VCaP (cell line): ENCODE data around the gene MRAS.
"Not testable (repeated sequence)": the region's sequence is repeated elsewhere in the genome, so short reads cannot be mapped to it uniquely, and the experiment has no call there.

Experiments used
- H3K27ac ChIP-seq: fragments of 450-650 bp; 2 replicates; pipeline ENCODE4 v1.5.1; 2017
- TF ChIP-seq, protein P1 (sequence below): fragments of 450-650 bp; conservative IDR thresholded peaks from 2 replicates; pipeline ENCODE4 v1.5.1; 2017; ENCODE audit warnings: mild to moderate bottlenecking, moderate library complexity

Gene MRAS

GRCh38 chr3:138404121-138404520 lies 55.7 kb downstream of the MRAS start:
- TF ChIP-seq, protein P1, sequence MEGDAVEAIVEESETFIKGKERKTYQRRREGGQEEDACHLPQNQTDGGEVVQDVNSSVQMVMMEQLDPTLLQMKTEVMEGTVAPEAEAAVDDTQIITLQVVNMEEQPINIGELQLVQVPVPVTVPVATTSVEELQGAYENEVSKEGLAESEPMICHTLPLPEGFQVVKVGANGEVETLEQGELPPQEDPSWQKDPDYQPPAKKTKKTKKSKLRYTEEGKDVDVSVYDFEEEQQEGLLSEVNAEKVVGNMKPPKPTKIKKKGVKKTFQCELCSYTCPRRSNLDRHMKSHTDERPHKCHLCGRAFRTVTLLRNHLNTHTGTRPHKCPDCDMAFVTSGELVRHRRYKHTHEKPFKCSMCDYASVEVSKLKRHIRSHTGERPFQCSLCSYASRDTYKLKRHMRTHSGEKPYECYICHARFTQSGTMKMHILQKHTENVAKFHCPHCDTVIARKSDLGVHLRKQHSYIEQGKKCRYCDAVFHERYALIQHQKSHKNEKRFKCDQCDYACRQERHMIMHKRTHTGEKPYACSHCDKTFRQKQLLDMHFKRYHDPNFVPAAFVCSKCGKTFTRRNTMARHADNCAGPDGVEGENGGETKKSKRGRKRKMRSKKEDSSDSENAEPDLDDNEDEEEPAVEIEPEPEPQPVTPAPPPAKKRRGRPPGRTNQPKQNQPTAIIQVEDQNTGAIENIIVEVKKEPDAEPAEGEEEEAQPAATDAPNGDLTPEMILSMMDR, result no peak
- no peak overlapping the region for H3K27ac ChIP-seq

GRCh38 chr3:138405001-138405400 lies 56.6 kb downstream of the MRAS start:
- TF ChIP-seq, protein P1, result no peak
- no peak overlapping the region for H3K27ac ChIP-seq

DNA sequence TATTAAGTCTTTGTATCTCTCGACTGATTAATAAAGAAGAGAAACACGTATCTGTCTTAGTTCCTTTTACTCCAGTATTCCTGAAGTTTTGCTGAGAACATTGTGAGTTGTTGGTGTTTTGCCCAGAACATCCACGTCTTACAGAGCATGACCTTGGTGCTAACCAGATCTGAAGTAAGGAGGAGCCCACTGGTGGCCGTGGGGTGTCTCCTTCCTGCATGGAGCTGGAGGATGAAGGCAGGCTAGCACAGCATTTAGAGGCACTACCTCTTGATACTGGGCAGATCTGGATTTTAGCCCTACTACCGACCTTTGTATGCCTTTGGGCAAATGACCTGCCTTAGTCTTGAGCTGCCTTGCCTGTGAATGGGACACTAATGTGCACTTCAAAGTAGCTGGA lies 57.1 kb downstream of the MRAS start:
- TF ChIP-seq, protein P1, result no peak
- no peak overlapping the region for H3K27ac ChIP-seq

- TF ChIP-seq, protein P1, result no peak
- H3K27ac ChIP-seq, result no peak overlapping the region
These were observed 58.2 kb downstream of the MRAS start for GRCh38 chr3:138406606-138407005.

DNA sequence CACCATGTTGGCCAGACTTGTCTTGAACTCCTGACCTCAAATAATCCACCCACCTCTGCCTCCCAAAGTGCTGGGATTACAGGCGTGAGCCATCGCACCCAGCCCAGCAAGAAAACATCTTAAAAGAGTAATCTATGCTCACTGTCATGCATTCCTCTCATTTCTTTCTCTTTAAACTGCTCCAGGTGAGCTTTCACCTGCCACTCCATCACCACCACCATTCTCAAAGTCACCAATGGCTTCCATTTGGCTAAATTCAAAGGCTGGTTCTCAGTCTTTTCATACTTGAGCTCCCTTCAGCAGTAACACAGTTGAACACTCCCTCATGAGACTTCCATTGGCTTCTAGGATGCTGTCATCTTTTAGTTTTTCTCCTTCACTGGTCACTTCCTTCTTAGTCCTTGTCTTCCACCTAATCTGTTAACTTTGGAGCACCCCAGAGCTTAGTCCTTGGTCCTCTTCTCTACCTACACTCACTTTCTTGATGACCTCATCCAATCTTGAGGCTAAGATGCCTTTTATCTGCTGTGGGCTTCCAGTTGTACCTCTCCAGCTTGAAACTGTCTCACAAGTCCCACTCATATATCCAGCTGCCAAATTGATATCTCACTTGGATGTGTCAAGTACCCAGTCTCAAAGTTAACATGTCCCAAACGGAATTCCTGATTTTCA lies 59.0 kb downstream of the MRAS start:
- H3K27ac ChIP-seq, result no peak overlapping the region
- TF ChIP-seq, protein P1, result no peak

DNA sequence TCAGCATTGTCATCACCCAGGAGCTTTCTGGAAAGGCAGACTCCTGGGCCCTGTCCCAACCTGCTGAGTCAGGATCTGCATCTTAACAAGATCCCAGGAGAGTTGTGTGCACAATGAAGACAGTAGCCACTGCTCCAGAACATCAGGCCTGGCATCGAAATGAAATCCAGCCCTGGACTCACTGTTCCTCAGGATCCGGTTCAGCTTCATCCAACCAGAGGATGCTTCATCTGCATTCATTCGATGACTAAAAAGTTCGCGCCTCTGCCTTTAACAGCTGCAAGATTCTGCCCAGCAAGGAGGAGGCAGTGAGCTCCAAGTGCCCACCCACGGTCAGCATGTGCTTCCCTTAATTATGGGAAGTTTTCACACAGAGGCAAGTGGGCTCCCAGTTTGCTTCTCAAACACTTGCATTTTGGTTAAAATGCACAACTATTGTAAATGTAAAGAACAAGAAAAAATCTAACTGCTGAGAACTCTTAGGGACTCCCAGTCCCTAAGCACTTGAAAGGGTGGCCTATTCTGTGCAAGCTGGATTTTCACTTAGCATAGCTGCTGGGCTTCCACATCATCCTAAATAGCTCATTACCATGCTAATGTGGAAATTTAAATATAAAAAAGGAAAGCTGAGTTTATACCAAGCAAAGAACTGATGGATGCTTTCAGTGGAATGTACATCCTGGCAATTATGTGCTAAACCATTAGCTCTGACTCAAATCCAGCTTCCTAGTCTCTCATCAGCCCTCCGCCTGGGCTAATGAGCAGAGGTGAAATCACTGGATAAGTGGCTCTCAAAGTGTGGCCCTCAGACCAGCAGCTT lies 60.6 kb downstream of the MRAS start:
- H3K27ac ChIP-seq, result no peak overlapping the region
- TF ChIP-seq, protein P1, result no peak

DNA sequence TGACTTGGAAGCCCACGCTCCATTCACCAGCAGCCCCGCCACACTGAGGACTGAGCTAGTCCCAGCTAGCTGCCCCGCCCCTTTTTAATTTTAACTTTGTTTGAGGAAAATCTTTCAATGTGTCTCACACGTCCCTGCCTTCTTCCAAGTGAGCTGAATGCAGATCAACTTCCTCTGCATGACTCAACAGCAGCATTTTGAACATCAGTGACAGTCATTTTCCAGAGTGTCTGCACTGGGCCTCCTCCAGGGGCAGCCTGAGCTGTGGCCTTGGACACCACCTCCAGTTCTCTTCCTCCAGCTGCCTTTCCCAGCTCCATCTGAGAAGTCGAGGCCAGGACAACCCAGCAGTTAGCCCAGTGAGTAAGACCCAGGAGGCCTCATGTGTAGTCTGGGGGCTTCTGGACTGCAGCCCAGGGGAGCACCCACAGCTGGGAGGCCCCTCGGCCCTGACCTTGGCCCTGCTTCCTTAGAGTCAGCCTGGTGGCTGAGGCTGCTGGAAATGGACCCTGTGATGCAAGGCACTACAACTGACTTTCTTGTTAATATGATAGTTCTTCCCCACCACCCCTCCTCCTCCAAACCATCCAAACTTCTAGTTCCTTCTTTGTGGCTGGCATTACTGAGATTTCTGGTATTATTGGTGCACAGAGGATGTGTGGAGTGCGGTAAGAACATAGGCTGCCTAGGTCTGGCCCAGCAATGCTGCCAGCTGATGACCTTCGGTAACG lies 64.6 kb downstream of the MRAS start:
- TF ChIP-seq, protein P1, result no peak
- H3K27ac ChIP-seq, result no peak overlapping the region

DNA sequence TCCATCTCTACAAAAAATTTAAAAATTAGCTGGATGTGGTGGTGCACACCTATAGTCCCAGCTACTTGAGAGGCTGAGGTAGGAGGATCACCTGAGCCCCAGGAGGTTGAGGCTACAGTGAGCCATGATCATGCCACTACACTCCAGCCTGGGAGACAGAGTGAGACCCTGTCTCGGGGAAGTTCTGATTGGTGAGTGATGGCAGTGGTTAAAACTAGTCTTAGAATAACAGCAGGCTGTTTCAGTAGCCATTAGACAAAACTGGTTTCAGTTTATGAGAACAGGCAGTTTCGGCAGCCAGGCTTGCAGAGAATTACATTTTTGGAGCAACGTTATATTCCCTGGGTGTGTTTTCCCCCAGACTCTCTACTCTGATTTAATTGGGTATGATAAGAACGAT lies 67.9 kb downstream of the MRAS start:
- H3K27ac ChIP-seq, result not testable (repeated sequence)
